ENCODE results near the gene ABCA13.

GRCh38 chr7:48337781-48338180, 166.5 kb downstream of the ABCA13 start:
- TF ChIP-seq POLR2A (IDR thresholded peaks at IDR 0.05; ENCODE audit: low read depth, low read length) = no peak
- no peak for TF ChIP-seq TAF1 (IDR thresholded peaks at IDR 0.05; ENCODE audit: borderline replicate concordance, low read depth, low read length)

Data from GM12892 (cell line).